Epidermal melanocyte (primary cell): Measurements from ENCODE around the gene MTMR3.

Experiments used
- DNase-seq: peaks from one replicate; pipeline ENCODE4 v3.0.0; 2011; ENCODE audit warnings: low spot score; ENCODE audit not compliant: insufficient read length

MTMR3 gene

DNA sequence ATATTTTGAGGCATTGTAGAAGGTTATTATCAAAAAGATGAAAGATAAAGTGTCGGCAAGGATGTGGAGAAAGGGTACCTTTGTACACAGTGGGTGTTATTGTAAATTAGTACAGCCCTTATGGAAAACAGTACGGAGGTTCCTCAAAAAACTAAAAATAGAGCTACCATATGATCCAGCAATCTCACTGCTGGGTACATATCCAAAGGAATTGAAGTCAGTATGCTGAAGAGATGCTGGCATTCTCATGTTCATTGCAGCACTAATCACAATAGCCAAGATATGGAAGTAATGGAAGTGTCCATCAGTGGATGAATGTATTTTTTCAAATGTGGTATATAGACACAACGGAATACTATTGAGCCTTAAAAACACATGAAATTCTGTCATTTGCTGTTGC is 15.1 kb upstream of the MTMR3 start:
- no peak for DNase-seq

DNA sequence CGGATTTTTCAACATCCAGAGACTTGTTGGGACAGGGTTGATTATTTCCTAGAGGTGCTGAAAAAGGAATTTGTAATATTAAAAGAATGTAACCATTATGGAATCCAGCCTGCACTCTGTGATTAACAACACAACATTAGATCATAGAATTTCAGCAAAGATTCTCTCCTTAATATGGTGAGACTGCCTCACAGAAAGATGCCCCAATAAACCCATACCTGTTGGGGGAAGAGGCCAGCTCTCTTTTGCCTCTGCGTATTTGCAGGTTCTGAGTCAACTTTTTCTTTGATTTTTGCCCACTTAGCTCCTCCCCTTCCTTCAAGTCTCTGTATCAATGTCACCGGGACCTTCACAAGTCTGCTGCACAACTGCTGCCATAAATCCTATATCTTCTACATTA is 12.4 kb upstream of the MTMR3 start:
- no peak for DNase-seq

- DNase-seq: no peak
Measured at GRCh38 chr22:29871684-29872083, 11.3 kb upstream of the MTMR3 start.

DNA sequence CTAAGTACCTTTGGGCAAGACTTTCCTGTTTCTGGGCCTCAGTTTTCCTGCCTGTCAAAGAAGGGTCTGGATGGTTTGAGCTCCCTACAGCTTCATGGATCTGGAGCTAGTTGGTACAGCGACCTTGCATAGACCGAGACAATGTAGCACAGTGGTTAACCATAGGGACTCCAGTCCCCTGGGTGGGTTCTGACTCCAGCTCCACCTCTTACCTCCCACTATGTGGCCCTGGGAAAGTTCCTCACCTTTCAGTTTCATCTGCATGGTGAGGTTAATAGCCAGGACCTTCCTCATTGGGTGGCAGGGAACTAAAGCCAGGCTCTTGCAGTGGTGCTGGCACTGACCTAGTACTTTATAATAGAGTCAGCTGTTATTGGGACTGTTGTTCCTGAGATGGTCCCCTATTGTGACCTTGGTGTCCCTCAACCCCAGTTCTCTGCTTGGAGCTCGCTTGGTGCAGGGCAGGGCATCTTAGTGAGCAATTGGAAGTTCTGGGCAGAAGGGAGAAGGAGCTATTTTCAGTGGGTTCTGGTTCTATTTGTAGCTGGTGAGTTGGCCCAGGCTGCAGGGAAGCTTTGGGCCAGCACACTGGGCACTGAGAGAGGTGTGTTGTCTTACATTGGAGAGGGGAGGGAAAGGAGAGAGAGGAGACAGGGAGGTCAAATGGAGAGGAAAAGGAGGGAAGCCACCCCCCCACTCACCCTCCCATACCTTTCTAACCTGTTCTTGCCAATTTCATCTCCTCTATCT is 10.7 kb upstream of the MTMR3 start:
- DNase-seq: no peak

- no peak for DNase-seq
Measured at GRCh38 chr22:29872989-29873388, 10.0 kb upstream of the MTMR3 start.

DNA sequence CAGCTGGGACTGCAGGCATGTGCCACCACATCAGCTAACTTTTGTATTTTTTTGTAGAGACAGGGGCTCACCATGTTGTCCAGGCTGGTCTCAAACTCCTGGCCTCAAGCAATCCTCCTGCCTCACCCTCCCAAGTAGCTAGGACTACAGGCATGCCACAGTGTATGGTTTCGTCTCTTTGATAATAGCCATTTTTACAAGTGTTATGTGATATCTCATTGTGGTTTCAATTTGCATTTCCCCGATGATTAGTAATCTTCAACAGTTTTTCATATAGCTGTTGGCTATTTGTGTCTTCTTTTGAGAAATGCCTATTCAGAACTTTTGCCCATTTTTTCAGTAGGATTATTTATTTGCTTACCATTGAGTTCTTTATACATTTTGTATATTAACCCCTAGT is 9.0 kb upstream of the MTMR3 start:
- DNase-seq: no peak

DNA sequence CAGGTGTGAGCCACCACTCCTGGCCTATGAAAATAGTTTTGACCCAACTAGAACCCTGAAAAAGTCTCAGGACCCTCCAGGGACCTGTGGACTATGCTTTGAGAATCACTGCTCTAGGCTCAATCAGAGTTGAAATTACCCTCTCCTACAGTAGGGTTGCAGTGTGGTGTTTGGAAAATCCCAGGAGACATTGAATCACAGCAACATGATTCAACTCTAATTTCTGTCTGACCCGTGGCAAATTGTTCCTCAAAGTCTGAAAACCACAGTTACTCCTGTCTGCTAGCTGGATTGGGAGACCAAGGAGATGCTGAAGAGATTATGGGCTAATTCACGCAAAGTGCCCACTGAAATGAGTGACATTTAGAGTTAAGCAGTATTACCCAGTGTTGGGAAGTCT is 5.4 kb upstream of the MTMR3 start:
- DNase-seq: no peak

GRCh38 chr22:29879753-29880152 is 3.2 kb upstream of the MTMR3 start:
- no peak for DNase-seq

GRCh38 chr22:29882716-29883044 is 294 bp upstream of the MTMR3 start:
- peak; percentile 44 for DNase-seq

GRCh38 chr22:29883775-29884097 is 762 bp downstream of the MTMR3 start:
- no peak for DNase-seq

GRCh38 chr22:29885610-29886009 is 2.6 kb downstream of the MTMR3 start:
- DNase-seq: no peak

DNA sequence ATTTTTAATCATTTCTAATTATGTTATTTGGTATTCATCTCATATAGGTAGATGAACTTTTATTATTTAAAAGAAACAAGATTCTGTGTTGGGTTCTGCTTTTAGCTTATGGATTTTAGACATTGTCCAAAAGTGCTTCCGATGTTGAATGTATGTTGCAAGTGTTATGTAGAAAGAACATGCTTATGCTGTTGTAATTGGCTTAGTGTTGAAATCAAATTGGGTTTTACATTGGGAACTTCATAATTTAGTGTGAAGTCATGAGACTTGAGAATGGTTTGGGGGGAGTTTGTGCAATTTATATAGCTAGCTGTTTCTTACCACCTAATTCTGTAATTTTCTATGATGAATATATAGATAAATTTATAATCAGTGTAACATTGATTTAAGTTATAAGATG is 3.6 kb downstream of the MTMR3 start:
- DNase-seq: no peak

- no peak for DNase-seq
Measured at GRCh38 chr22:29887358-29887757, 4.4 kb downstream of the MTMR3 start.

- DNase-seq: no peak
Measured at GRCh38 chr22:29890760-29891159, 7.8 kb downstream of the MTMR3 start.

GRCh38 chr22:29892315-29893156 is 9.6 kb downstream of the MTMR3 start:
- no peak for DNase-seq

DNA sequence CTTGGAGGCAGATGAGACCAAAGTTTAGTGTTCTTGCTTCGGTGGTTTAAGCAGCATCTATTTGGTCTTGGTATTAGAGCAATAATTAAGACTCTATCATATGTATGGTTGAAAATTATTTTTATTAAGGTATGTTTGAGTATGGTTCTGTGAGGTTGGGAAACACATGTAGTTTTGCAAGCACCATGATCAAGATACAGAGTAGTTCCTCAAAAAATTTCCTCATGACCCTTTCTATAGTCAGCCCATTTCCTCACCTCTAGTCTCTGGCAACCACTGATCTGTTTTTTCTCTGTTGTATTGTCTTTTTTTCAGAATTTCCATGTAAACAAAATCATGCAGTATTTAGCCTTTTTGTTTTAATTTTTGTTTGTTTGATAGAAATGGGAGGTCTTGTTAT is 18.4 kb downstream of the MTMR3 start:
- DNase-seq: no peak

- DNase-seq: no peak
Measured at GRCh38 chr22:29903371-29903770, 20.4 kb downstream of the MTMR3 start.

DNA sequence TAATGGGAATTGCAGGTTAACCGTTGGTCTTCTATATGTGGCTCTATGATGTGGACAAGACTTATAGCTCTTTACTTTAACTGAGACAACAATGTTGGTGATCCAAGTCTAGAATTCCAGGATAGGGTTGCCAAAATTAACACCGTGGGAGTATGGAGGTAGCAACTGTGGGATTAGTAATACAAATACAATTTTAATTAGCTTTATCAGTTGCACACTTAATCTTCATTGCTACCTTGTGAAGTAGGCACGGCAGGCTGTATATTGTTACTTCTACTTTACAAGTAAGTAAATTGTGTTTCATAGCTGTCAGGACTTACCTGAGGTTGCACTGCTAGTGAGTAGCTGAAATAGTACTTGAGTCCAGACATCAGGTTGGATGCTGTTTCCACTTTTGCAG is 21.0 kb downstream of the MTMR3 start:
- no peak for DNase-seq

GRCh38 chr22:29907753-29908515 is 25.0 kb downstream of the MTMR3 start:
- DNase-seq: peak; percentile 45

- no peak for DNase-seq
Measured at GRCh38 chr22:29912141-29912540, 29.2 kb downstream of the MTMR3 start.

DNA sequence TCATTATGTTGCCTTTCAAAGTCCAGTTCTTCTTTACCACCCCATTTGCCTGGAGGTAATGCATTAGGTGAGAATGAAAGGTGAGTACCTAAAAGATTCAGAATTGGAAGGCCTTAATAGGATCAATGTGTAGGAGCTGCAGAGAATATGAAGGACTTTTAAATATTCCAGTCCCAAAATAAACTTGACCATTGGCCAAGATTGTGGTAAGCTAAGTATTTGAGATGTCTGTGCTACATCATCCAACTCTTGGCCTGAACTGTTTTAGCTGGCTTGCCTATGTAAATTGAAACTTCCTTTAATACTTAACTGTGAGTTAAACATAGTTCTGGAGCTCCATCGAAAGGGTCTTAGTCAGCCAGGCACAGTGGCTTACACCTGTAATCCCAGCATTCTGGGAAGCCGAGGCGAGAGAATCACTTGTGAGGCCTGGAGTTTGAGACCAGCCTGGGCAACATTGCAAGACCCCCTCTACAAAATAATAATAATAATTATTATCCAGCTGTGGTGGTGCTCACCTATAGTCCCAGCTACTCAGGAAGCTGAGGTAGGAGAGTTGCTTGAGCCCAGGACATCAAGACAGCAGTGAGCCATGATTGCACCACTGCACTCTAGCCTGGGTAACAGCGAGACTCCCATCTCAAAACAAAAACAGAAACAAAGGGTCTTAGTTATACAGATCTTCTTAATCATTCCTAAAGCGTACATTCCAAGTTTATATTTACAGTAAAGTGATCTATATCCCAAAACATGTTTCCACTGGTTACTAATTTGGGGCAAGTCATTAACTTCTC is 29.8 kb downstream of the MTMR3 start:
- DNase-seq: peak; percentile 43

DNA sequence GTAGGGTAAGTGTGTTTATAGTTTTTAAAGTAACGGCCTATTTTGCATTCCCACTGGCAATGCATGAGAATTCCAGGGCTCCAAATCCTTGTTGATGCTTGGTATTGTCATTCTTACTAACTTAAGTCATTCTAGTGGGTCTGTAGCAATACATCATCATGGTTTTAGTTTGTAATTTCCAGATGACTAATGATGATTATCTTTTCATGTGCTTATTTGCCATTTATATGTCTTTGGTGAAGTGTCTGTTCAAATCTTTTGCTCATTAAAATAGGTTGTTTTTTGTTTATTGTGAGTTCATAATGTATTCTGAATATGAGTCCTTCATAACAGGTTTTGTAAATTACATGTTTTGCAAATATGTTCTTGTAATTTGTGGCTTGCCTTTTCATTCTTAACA is 31.2 kb downstream of the MTMR3 start:
- DNase-seq: peak; percentile 20
